ENCODE data around the gene FOSL1. TPM values are rescaled to one million over a fixed set of nuclear protein-coding genes. Genes with fewer than 3 reads are reported as not detected.

FOSL1 gene
- total and polyA plus RNA-seq, 2 of the 13 experiments (the other 11 are each of a cell fraction or from before 2014, with no cell fraction given), result 4.0 to 4.1 TPM

GRCh38 chr11:65898656-65899355 lies 1.4 kb downstream of the FOSL1 start (continued):
- 0 out of 2 replicates have a peak, but pooled peaks have one; percentile 40 for TF ChIP-seq SP2 (CRISPR knock-in tag; IDR thresholded peaks at IDR 0.05)
- TF ChIP-seq ELK4 (CRISPR knock-in tag; IDR thresholded peaks at IDR 0.05; ENCODE audit: borderline replicate concordance), result no peak
- TF ChIP-seq HNF1B (CRISPR knock-in tag; IDR thresholded peaks at IDR 0.05), result no peak; the same call in 1 of the 2 replicates
- no peak for TF ChIP-seq FIP1L1 (IDR thresholded peaks at IDR 0.05; ENCODE audit: borderline replicate concordance, insufficient read depth, low read depth, low read length)
- TF ChIP-seq ZNF639 (CRISPR knock-in tag; conservative IDR thresholded peaks at IDR 0.05), result no peak
- no peak for TF ChIP-seq KLF12 (CRISPR knock-in tag; IDR thresholded peaks at IDR 0.05; ENCODE audit: borderline replicate concordance)
- TF ChIP-seq RFX3 (CRISPR knock-in tag; IDR thresholded peaks at IDR 0.05), result no peak
- no peak for TF ChIP-seq NFRKB (IDR thresholded peaks at IDR 0.05)
- no peak for TF ChIP-seq TCF7 (IDR thresholded peaks at IDR 0.05; ENCODE audit: low read depth)
- TF ChIP-seq ZBTB7B (CRISPR knock-in tag; IDR thresholded peaks at IDR 0.05), result no peak
- TF ChIP-seq PRMT3 (CRISPR knock-in tag; IDR thresholded peaks at IDR 0.05; ENCODE audit: borderline replicate concordance, low read depth), result no peak
- no peak for TF ChIP-seq ZNF616 (CRISPR knock-in tag; IDR thresholded peaks at IDR 0.05; ENCODE audit: low read depth)
- TF ChIP-seq TRIM24 (CRISPR knock-in tag; IDR thresholded peaks at IDR 0.05), result no peak
- no peak for TF ChIP-seq ZNF12 (CRISPR knock-in tag; IDR thresholded peaks at IDR 0.05)
- TF ChIP-seq TOPORS (CRISPR knock-in tag; IDR thresholded peaks at IDR 0.05), result no peak
- TF ChIP-seq DNMT1 (CRISPR knock-in tag; IDR thresholded peaks at IDR 0.05), result no peak
- no peak for TF ChIP-seq ZNF224 (CRISPR knock-in tag; IDR thresholded peaks at IDR 0.05)
- peak; percentile 61; the same call in 1 of the 2 replicates for TF ChIP-seq ELF1 (CRISPR knock-in tag; IDR thresholded peaks at IDR 0.05)
- TF ChIP-seq SMYD3 (CRISPR knock-in tag; IDR thresholded peaks at IDR 0.05), result no peak
- no peak for TF ChIP-seq TFE3 (CRISPR knock-in tag; IDR thresholded peaks at IDR 0.05)
- no peak for TF ChIP-seq TEAD2 (CRISPR knock-in tag; IDR thresholded peaks at IDR 0.05)
- TF ChIP-seq ZNF883 (CRISPR knock-in tag; IDR thresholded peaks at IDR 0.05; ENCODE audit: not compliant biosample characterization), result no peak
- TF ChIP-seq AGO1 (IDR thresholded peaks at IDR 0.05; ENCODE audit: low read depth, low read length, poor library complexity, severe bottlenecking), result no peak
- no peak for TF ChIP-seq ZNF3 (CRISPR knock-in tag; IDR thresholded peaks at IDR 0.05)
